ENCODE results near the gene STK38L. TPM values are rescaled to one million over a fixed set of nuclear protein-coding genes. Genes with fewer than 3 reads are reported as not detected.

The STK38L gene
- polyA plus RNA-seq, 1 of the 3 experiments (the other 2 are of a cell fraction): 4.7 TPM

GRCh38 chr12:27316947-27317346, 72.9 kb downstream of the STK38L start (continued):
- TF ChIP-seq USF2 (IDR thresholded peaks at IDR 0.05; ENCODE audit: borderline replicate concordance, low read depth, low read length) (no peak), FOXJ3 (CRISPR knock-in tag; IDR thresholded peaks at IDR 0.05) (no peak), CTCF (IDR thresholded peaks at IDR 0.05) (no peak), NFIC (IDR thresholded peaks at IDR 0.05; ENCODE audit: borderline replicate concordance) (no peak), TCF12 (IDR thresholded peaks at IDR 0.05) (no peak), GATA2 (CRISPR knock-in tag; IDR thresholded peaks at IDR 0.05) (no peak), TAF1 (IDR thresholded peaks at IDR 0.05; ENCODE audit: borderline replicate concordance, low read depth, low read length) (no peak), MEF2A (IDR thresholded peaks at IDR 0.05; ENCODE audit: borderline replicate concordance, low read depth) (no peak)
- TF ChIP-seq, protein P1, sequence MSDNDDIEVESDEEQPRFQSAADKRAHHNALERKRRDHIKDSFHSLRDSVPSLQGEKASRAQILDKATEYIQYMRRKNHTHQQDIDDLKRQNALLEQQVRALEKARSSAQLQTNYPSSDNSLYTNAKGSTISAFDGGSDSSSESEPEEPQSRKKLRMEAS (IDR thresholded peaks at IDR 0.05; ENCODE audit: low read depth): no peak

GRCh38 chr12:27319409-27319808, 75.3 kb downstream of the STK38L start:
- Histone ChIP-seq H3K4me2 (peak overlapping the region; percentile 6; the same call in 1 of the 2 replicates), H3K27ac (ENCODE audit: low read depth in 2 of 2, low read length in 1 of 2) (peak overlapping the region in 1 of 2 experiments; percentile 65; a peak in 3 of 4 replicates), H4K20me1 (ENCODE audit: insufficient read depth) (no peaks in the 10 kb centered on the region), H3K4me1 (ENCODE audit: control insufficient read depth in 1 of 2, insufficient read depth in 2 of 2, low read depth in 1 of 2, low read length in 1 of 2) (no peaks in the 10 kb centered on the region; a peak in 2 of 4 replicates), H3K27me3 (ENCODE audit: insufficient read depth) (no peaks in the 10 kb centered on the region), H3F3A (replicated peaks; ENCODE audit: insufficient read depth) (peaks cover 16% of the 10 kb centered on the region), H3K9ac (no peak overlapping the region), H2AFZ (ENCODE audit: low read depth) (no peak overlapping the region), H3K79me2 (ENCODE audit: insufficient read depth) (no peaks in the 10 kb centered on the region), H3K9me3 (no peaks in the 10 kb centered on the region), H3K36me3 (replicated peaks in 1 of 2; ENCODE audit: control insufficient read depth in 1 of 2, insufficient read depth in 2 of 2, low read length in 1 of 2) (peaks cover 69 to 72% of the 10 kb centered on the region in 2 experiments), H3K9me2 (no peaks in the 10 kb centered on the region), H3K4me3 (ENCODE audit: low read depth in 2 of 2, low read length in 1 of 2) (no peak overlapping the region)
- TF ChIP-seq RCOR1 (IDR thresholded peaks at IDR 0.05; ENCODE audit: low read length) (no peak), JUND (IDR thresholded peaks at IDR 0.05) (peak; percentile 65), FOSL2 (IDR thresholded peaks at IDR 0.05; ENCODE audit: borderline replicate concordance, low read depth) (peak; percentile 88)
- CTCF ChIA-PET: no interaction called here
- POLR2A ChIA-PET: no interaction called here
- 50% methylated on average over 1 of the region's 1 CpG for WGBS (ENCODE audit: low lambda C conversion rate)
- DNase-seq: no peak

GRCh38 chr12:27319848-27320247, 75.8 kb downstream of the STK38L start:
- H3F3A ChIP-seq (replicated peaks; ENCODE audit: insufficient read depth): peaks cover 16% of the 10 kb centered on the region
- POLR2A ChIA-PET: no interaction called here
- H3K79me2 ChIP-seq (ENCODE audit: insufficient read depth): no peaks in the 10 kb centered on the region
- no peaks in the 10 kb centered on the region for H3K27me3 ChIP-seq (ENCODE audit: insufficient read depth)
- peaks cover 64 to 71% of the 10 kb centered on the region in 2 experiments for H3K36me3 ChIP-seq (replicated peaks in 1 of 2; ENCODE audit: control insufficient read depth in 1 of 2, insufficient read depth in 2 of 2, low read length in 1 of 2)
- no peaks in the 10 kb centered on the region for H3K9me3 ChIP-seq
- no peak for DNase-seq
- peak overlapping the region in 1 of 2 experiments; percentile 65; a peak in 3 of 4 replicates for H3K27ac ChIP-seq (ENCODE audit: low read depth in 2 of 2, low read length in 1 of 2)
- H4K20me1 ChIP-seq (ENCODE audit: insufficient read depth): no peaks in the 10 kb centered on the region
- 100% methylated on average over 2 of the region's 2 CpGs for WGBS (ENCODE audit: low lambda C conversion rate)
- no peak overlapping the region for H3K9ac ChIP-seq
- no peak overlapping the region for H2AFZ ChIP-seq (ENCODE audit: low read depth)
- H3K4me1 ChIP-seq (ENCODE audit: control insufficient read depth in 1 of 2, insufficient read depth in 2 of 2, low read depth in 1 of 2, low read length in 1 of 2): no peaks in the 10 kb centered on the region; a peak in 2 of 4 replicates
- H3K4me2 ChIP-seq: peak overlapping the region; percentile 6; the same call in 1 of the 2 replicates
- CTCF ChIA-PET: interaction anchor here (0.7 to 1.7 kb wide), 2 partner anchors 14 to 35 kb away, joined by 4 to 12 read pairs; no protein-coding TSS in a partner anchor
- no peak overlapping the region for H3K4me3 ChIP-seq (ENCODE audit: low read depth in 2 of 2, low read length in 1 of 2)
- H3K9me2 ChIP-seq: no peaks in the 10 kb centered on the region
- no peak for TF ChIP-seq MXI1 (IDR thresholded peaks at IDR 0.05; ENCODE audit: low read depth, low read length)
- TF ChIP-seq CTCF (IDR thresholded peaks at IDR 0.05): no peak
- no peak for TF ChIP-seq FOSL2 (IDR thresholded peaks at IDR 0.05; ENCODE audit: borderline replicate concordance, low read depth)
- TF ChIP-seq MEF2A (IDR thresholded peaks at IDR 0.05; ENCODE audit: borderline replicate concordance, low read depth): no peak
- no peak for TF ChIP-seq TCF12 (IDR thresholded peaks at IDR 0.05)
- TF ChIP-seq EP300 (IDR thresholded peaks at IDR 0.05; ENCODE audit: borderline replicate concordance in 1 of 2, low read depth in 1 of 2, low read length in 1 of 2): no peak
- no peak for TF ChIP-seq NFIC (IDR thresholded peaks at IDR 0.05; ENCODE audit: borderline replicate concordance)
- no peak for TF ChIP-seq RFX5 (IDR thresholded peaks at IDR 0.05; ENCODE audit: low read length)
- TF ChIP-seq RCOR1 (IDR thresholded peaks at IDR 0.05; ENCODE audit: low read length): no peak
- TF ChIP-seq, protein P2, sequence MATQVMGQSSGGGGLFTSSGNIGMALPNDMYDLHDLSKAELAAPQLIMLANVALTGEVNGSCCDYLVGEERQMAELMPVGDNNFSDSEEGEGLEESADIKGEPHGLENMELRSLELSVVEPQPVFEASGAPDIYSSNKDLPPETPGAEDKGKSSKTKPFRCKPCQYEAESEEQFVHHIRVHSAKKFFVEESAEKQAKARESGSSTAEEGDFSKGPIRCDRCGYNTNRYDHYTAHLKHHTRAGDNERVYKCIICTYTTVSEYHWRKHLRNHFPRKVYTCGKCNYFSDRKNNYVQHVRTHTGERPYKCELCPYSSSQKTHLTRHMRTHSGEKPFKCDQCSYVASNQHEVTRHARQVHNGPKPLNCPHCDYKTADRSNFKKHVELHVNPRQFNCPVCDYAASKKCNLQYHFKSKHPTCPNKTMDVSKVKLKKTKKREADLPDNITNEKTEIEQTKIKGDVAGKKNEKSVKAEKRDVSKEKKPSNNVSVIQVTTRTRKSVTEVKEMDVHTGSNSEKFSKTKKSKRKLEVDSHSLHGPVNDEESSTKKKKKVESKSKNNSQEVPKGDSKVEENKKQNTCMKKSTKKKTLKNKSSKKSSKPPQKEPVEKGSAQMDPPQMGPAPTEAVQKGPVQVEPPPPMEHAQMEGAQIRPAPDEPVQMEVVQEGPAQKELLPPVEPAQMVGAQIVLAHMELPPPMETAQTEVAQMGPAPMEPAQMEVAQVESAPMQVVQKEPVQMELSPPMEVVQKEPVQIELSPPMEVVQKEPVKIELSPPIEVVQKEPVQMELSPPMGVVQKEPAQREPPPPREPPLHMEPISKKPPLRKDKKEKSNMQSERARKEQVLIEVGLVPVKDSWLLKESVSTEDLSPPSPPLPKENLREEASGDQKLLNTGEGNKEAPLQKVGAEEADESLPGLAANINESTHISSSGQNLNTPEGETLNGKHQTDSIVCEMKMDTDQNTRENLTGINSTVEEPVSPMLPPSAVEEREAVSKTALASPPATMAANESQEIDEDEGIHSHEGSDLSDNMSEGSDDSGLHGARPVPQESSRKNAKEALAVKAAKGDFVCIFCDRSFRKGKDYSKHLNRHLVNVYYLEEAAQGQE (IDR thresholded peaks at IDR 0.05; ENCODE audit: low read depth, low read length): no peak
